GM12878 (cell line): ENCODE results near the gene CSNK1G1.

Experiments
- BRCA1 ChIP-seq: IDR thresholded peaks from 2 replicates; pipeline ENCODE4 v1.6.1; 2011; ENCODE audit warnings: low read depth, low read length, improper control_type of control experiment
- HDAC2 ChIP-seq: fragments of 200-600 bp; sonication (generic); IDR thresholded peaks from 2 replicates; pipeline ENCODE4 v1.6.1; 2017
- HDAC6 ChIP-seq: fragments of 200-600 bp; sonication (generic); IDR thresholded peaks from one replicate; pipeline ENCODE4 v1.8.0; 2017; ENCODE audit warnings: antibody characterized with exemption; ENCODE audit not compliant: unreplicated experiment
- IKZF1 ChIP-seq: fragments of 450-650 bp; conservative IDR thresholded peaks from 2 replicates; pipeline ENCODE4 v1.6.1; 2017; ENCODE audit warnings: antibody characterized with exemption, mild to moderate bottlenecking
- NFIC ChIP-seq: IDR thresholded peaks from 2 replicates; pipeline ENCODE4 v1.6.1; 2012; ENCODE audit warnings: low read depth, mild to moderate bottlenecking, inconsistent platforms, low read length, moderate library complexity
- POLR2A ChIP-seq: IDR thresholded peaks from 2 replicates; pipeline ENCODE4 v1.6.1; 2011; ENCODE audit warnings: low read depth, mild to moderate bottlenecking, low read length
- RCOR1 ChIP-seq: conservative IDR thresholded peaks from 2 replicates; pipeline ENCODE4 v1.6.1; 2012; ENCODE audit warnings: low read depth, low read length, improper control_type of control experiment
- TF ChIP-seq, protein P1 (sequence below), 3 experiments: IDR thresholded peaks in 2 of 3; conservative IDR thresholded peaks in 1 of 3; 2 replicates each; pipeline ENCODE4 v1.5.1; 2011; ENCODE audit warnings: low read depth in 3 of 3, low read length in 3 of 3, mild to moderate bottlenecking in 3 of 3, control low read depth in 2 of 3, moderate library complexity in 2 of 3, inconsistent platforms in 1 of 3, mixed read lengths in 1 of 3; ENCODE audit not compliant: control insufficient read depth in 2 of 3, insufficient read depth in 1 of 3; ENCODE audit errors: extremely low read depth in 1 of 3

DNA sequence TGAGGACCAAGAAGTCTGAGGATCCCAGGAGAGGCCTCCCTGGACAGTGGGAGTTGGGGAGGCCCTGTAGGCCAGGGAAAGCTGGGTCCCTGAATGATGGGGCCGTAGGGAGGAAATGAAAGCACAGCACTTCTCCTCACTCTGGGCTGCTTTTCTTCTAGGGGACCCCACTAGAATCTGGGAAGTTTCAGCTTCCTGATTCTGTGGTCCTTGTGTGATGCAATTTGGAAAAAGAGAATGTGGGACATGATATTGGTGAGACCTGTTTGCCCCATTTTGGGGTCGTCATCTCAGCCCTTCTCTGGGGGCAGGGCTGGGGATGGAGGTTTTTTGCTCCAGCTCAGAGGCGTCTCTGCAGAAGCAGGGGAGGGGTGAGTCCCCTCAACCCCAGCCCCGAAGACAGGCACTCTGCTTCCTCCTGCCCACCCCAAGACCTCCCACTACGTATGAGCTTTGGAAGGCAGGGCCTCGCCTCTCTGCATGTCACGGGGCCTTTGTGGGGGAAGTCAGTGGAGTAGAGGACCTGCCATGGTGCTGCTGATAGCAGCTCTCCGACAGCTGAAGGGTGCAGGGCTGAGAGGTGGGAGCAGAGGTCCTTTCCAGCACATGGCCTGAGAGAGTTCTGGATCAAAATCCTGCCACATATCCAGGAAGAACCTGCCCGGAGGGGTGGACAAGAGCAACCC lies 205.9 kb downstream of the CSNK1G1 start:
- no peak for TF ChIP-seq BRCA1
- TF ChIP-seq HDAC6, result no peak
- TF ChIP-seq POLR2A, result no peak
- TF ChIP-seq, protein P1, sequence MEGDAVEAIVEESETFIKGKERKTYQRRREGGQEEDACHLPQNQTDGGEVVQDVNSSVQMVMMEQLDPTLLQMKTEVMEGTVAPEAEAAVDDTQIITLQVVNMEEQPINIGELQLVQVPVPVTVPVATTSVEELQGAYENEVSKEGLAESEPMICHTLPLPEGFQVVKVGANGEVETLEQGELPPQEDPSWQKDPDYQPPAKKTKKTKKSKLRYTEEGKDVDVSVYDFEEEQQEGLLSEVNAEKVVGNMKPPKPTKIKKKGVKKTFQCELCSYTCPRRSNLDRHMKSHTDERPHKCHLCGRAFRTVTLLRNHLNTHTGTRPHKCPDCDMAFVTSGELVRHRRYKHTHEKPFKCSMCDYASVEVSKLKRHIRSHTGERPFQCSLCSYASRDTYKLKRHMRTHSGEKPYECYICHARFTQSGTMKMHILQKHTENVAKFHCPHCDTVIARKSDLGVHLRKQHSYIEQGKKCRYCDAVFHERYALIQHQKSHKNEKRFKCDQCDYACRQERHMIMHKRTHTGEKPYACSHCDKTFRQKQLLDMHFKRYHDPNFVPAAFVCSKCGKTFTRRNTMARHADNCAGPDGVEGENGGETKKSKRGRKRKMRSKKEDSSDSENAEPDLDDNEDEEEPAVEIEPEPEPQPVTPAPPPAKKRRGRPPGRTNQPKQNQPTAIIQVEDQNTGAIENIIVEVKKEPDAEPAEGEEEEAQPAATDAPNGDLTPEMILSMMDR (IDR thresholded peaks at IDR 0.05 in 2 of 3, conservative IDR thresholded peaks at IDR 0.05 in 1 of 3; ENCODE audit: control insufficient read depth in 2 of 3, extremely low read depth in 1 of 3, insufficient read depth in 1 of 3, low read depth in 3 of 3, low read length in 3 of 3), result no peak
- no peak for TF ChIP-seq HDAC2
- no peak for TF ChIP-seq IKZF1
- no peak for TF ChIP-seq RCOR1
- no peak for TF ChIP-seq NFIC
